A673 (cell line): Measurements from ENCODE around the gene CARS2. TPM values are rescaled to one million over a fixed set of nuclear protein-coding genes. Genes with fewer than 3 reads are reported as not detected.
A peak's percentile ranks its signal among the peaks of the same experiment; 100 is the strongest.

Experiments used
- BruUV-seq: library from RNA; stranded (reverse); fragments of 400-500 nt; replicated peaks from 2 replicates; lab custom pipeline; 2021; lab: Mats Ljungman, UMichigan
- CTCF ChIA-PET: fragments of 300-600 bp; sonication (Branson Sonifier 250); formaldehyde crosslinking; loops from one replicate; lab custom pipeline; 2022; ENCODE audit warnings: antibody characterized with exemption; lab: Charles Lee
- POLR2A ChIA-PET: fragments of 300-600 bp; sonication (Branson Sonifier 250); formaldehyde crosslinking; loops from one replicate; lab custom pipeline; 2022; ENCODE audit warnings: antibody characterized with exemption; ENCODE audit not compliant: low non-redundant PET; lab: Charles Lee
- DNase-seq: peaks from one replicate; pipeline ENCODE4 v3.0.0-alpha.2; 2015; ENCODE audit warnings: low spot score
- H3K27ac ChIP-seq: fragments of 200-600 bp; sonication (generic); 2 replicates; pipeline ENCODE4 v1.5.1; 2016; ENCODE audit warnings: mixed run types, low read depth, mild to moderate bottlenecking, mixed read lengths, antibody characterized with exemption, low read length; ENCODE audit not compliant: poor library complexity, severe bottlenecking
- H3K27me3 ChIP-seq: fragments of 200-600 bp; sonication (generic); replicated peaks from 2 replicates; pipeline ENCODE4 v1.6.1; 2017; ENCODE audit warnings: mixed run types, low read depth, mild to moderate bottlenecking, mixed read lengths, antibody characterized with exemption, low read length; ENCODE audit not compliant: insufficient read depth, poor library complexity
- H3K36me3 ChIP-seq: fragments of 200-600 bp; sonication (generic); 2 replicates; pipeline ENCODE4 v1.6.1; 2016; ENCODE audit warnings: mixed run types, mild to moderate bottlenecking, mixed read lengths, antibody characterized with exemption, low read length; ENCODE audit not compliant: insufficient read depth, poor library complexity, severe bottlenecking
- H3K4me1 ChIP-seq: fragments of 200-600 bp; sonication (generic); 2 replicates; pipeline ENCODE4 v1.6.1; 2017; ENCODE audit warnings: mixed run types, mild to moderate bottlenecking, mixed read lengths, antibody characterized with exemption, low read length; ENCODE audit not compliant: insufficient read depth, poor library complexity, severe bottlenecking
- H3K4me3 ChIP-seq: fragments of 200-600 bp; sonication (generic); 2 replicates; pipeline ENCODE4 v1.5.1; 2016; ENCODE audit warnings: low read depth, mixed run types, mild to moderate bottlenecking, mixed read lengths, low read length; ENCODE audit not compliant: poor library complexity, severe bottlenecking
- H3K9me3 ChIP-seq: fragments of 200-600 bp; sonication (generic); 2 replicates; pipeline ENCODE4 v1.6.1; 2016; ENCODE audit warnings: mixed run types, low read depth, mild to moderate bottlenecking, mixed read lengths, antibody characterized with exemption, low read length; ENCODE audit not compliant: poor library complexity, severe bottlenecking
- CTCF ChIP-seq: fragments of 300-800, 200-600 bp; sonication (generic); conservative IDR thresholded peaks from 2 replicates; pipeline ENCODE4 v1.5.1; 2017; ENCODE audit warnings: low read depth, mild to moderate bottlenecking, antibody characterized with exemption, low read length, moderate library complexity, mixed read lengths
- EZH2 ChIP-seq: fragments of 200-600 bp; sonication (generic); IDR thresholded peaks from 2 replicates; pipeline ENCODE4 v1.6.1; 2017; ENCODE audit warnings: borderline replicate concordance, low read depth, mild to moderate bottlenecking, mixed read lengths, antibody characterized with exemption, low read length; ENCODE audit not compliant: poor library complexity, severe bottlenecking
- intact Hi-C: fragments of 100-400 bp; cut with micrococcal nuclease; formaldehyde crosslinking; loops from one replicate; pipeline ENCODE4 v1.10.0; 2022; ENCODE audit not compliant: unreplicated experiment
- total RNA-seq: library from RNA; stranded (reverse); gene quantifications from 2 replicates; pipeline ENCODE4 v1.2.3, GENCODE V29; 2021

The CARS2 gene
- total RNA-seq, 1 experiment from 2014 or later: 71.4 TPM

GRCh38 chr13:110682746-110683145 lies 23.2 kb downstream of the CARS2 start:
- Histone ChIP-seq H3K27me3 (no peaks in the 10 kb centered on the region), H3K4me1 (no peaks in the 10 kb centered on the region), H3K27ac (no peak overlapping the region), H3K9me3 (no peaks in the 10 kb centered on the region), H3K4me3 (no peak overlapping the region), H3K36me3 (peaks cover 41% of the 10 kb centered on the region)
- intact Hi-C loops: loop anchor here (5.0 kb wide), 1 partner anchor 135 kb away; no protein-coding TSS in a partner anchor
- no peak for DNase-seq
- ChIA-PET CTCF (no interaction called here), POLR2A (no interaction called here)
- TF ChIP-seq EZH2 (no peak), CTCF (no peak)
- no TSS peak for BruUV-seq

- intact Hi-C loops: loop anchor here (5.0 kb wide), 1 partner anchor 135 kb away; no protein-coding TSS in a partner anchor
- H3K36me3 ChIP-seq: peaks cover 37% of the 10 kb centered on the region
- TF ChIP-seq EZH2 (no peak), CTCF (no peak)
Measured at GRCh38 chr13:110681868-110682550, 23.9 kb downstream of the CARS2 start.

GRCh38 chr13:110680852-110681251 lies 25.1 kb downstream of the CARS2 start:
- intact Hi-C loops: loop anchor here (5.0 kb wide), 1 partner anchor 136 kb away; no protein-coding TSS in a partner anchor
- H3K4me3 ChIP-seq: no peak overlapping the region
- no TSS peak for BruUV-seq
- TF ChIP-seq EZH2: no peak
- peak; percentile 47 for TF ChIP-seq CTCF
- no peaks in the 10 kb centered on the region for H3K4me1 ChIP-seq
- ChIA-PET POLR2A (no interaction called here), CTCF (interaction anchor here (0.6 to 1.4 kb wide), 2 partner anchors 138 to 244 kb away, joined by 3 to 4 read pairs; no protein-coding TSS in a partner anchor)
- H3K9me3 ChIP-seq: no peaks in the 10 kb centered on the region
- no peaks in the 10 kb centered on the region for H3K27me3 ChIP-seq
- H3K27ac ChIP-seq: no peak overlapping the region
- DNase-seq: peak; percentile 50
- H3K36me3 ChIP-seq: peaks cover 38% of the 10 kb centered on the region

More at GRCh38 chr13:110681868-110682550, 23.9 kb downstream of the CARS2 start:
- BruUV-seq: no TSS peak
- Histone ChIP-seq H3K27ac (no peak overlapping the region), H3K9me3 (no peaks in the 10 kb centered on the region), H3K4me1 (no peaks in the 10 kb centered on the region), H3K27me3 (no peaks in the 10 kb centered on the region), H3K4me3 (no peak overlapping the region)
- ChIA-PET POLR2A (no interaction called here), CTCF (no interaction called here)
- no peak for DNase-seq
